Measurements from ENCODE around the gene GPR137C.

The GPR137C gene

DNA sequence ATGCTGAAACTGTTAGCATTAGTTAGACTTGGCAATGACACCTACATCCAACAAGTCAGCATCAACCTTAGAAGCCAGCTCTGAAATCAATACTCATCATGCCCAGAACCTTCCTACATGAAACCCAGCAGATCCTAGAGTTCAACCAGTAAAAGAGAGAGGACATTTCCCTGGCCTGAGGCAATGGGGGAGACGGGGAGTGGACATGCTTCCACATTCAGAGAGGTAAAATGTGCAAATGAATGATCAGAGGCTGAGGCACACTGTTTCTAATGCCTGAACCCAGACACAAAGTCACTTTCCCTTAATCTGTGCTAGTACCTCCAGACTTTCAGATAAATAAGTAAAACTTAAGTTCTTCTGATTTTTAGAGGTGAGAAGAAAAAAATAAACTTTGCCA, 108.2 kb downstream of the GPR137C start:
- FAIRE-seq (peak; percentile 64), DNase-seq (ENCODE audit: insufficient read length, low spot score) (no peak)

DNA sequence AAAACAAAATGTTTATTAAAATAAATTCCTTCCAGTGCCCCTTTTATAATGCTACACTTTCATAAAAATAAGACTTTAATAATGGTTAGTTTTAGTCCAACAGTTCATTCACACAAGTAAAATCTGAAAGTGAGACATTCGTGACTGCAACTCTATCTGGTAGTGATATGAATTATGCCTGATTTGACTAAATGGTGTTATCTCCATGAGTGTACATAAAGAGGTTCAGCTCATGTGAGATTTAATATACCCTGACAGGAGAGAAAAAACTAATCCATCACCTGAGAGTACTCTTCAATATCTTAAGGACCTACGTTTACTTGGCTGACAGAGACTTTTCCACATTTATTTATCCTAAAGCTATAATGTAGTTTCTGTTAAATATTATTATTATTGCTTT, 108.7 kb downstream of the GPR137C start:
- no peak for FAIRE-seq

DNA sequence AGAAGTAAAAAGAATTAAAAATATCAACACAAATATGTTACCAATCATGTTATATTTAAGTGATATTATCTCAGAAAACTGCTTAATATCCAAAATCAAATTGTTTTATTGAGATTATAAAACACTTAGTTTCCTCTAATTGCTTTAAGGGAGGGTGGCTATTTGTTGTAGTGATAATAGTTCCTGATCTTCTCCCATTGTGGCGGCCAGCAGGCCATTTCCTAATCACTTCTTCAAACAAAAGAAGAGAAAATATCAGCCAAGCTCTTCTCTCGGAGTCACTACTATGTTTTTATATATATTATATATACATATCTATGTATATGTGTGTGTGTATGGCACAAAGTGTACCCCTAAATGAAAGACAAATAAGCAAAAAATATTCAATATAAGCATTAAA, 111.2 kb downstream of the GPR137C start:
- DNase-seq (ENCODE audit: insufficient read length, low spot score) (no peak), FAIRE-seq (no peak)

More for the DNA sequence above, 108.7 kb downstream of the GPR137C start:
- no peak for DNase-seq (ENCODE audit: insufficient read length, low spot score)

DNA sequence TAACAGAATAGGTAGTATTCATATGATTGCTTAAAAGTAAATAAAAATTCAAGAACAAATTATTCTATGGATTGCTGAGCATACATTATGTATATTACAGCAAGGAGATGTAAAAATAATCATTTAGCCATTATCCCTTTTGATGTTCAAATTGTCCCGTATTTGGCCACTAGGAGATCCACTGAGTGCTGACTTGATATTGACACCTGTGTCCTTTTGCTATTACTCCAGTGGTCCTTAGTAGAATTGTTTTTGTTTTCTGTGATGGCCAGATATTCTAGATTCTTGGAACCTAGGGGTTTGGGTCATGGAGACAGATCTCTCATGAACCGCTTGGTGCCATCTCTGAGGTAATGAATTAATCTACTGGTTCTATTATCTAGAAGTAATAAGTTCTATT, 126.0 kb downstream of the GPR137C start:
- DNase-seq (ENCODE audit: insufficient read length, low spot score) (no peak), FAIRE-seq (peak; percentile 28)

DNA sequence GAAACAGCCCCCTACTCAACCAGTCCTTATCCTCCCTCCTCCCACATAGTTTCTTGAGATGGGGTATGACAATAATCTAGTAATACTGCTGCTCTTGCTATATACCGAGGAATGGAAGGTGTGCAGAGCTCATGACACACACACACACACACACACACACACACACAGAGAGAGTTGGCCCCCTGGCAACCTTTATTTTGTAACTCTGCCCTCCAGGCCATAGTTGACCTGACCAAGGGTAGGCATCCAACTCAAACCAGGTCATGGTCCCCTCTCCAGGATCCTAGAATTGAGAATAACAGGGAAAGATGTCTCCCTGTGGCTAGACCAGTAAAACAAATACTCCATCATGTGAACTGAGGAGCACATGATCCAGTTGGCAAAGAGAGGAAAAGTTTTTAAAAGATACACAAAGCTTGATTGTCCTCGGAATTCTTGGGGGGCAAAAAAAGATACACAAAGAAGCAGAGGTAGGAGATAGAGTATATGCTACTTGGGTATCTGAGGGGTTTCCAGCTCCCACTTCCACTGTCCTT, 131.4 kb downstream of the GPR137C start:
- no peak for FAIRE-seq
- DNase-seq (ENCODE audit: insufficient read length, low spot score) = no peak

DNA sequence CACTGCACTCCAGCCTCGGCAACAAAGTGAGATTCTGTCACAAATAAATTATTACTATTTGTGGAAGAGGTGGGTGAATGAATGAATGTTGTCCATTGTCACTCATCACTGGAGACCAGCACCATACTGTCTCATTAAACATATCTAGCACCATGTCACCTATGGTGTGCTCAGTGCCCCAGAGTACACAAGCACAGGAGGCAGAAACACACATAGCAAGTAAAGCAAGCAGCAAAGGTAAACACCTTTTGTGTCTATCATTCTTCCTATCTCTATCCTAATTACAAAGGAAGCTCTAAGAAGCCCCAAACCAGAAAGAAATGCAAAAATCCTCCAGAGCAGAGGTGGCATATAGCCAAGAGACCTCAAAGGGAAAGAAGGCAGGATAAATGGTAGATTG, 133.5 kb downstream of the GPR137C start:
- no peak for FAIRE-seq

More for the DNA sequence above, 133.5 kb downstream of the GPR137C start:
- DNase-seq (ENCODE audit: insufficient read length, low spot score) = no peak
